ACC112 (cell line): Measurements from ENCODE around the gene AGMAT.

Source experiments
- H2AFZ ChIP-seq: fragments of 200-600 bp; sonication (generic); one replicate; pipeline ENCODE4 v1.6.0; 2017; ENCODE audit warnings: antibody characterized with exemption, low read length; ENCODE audit not compliant: unreplicated experiment
- H3K27ac ChIP-seq: fragments of 200-600 bp; sonication (generic); 2 replicates; pipeline ENCODE4 v1.5.1; 2014; ENCODE audit warnings: low read depth, mild to moderate bottlenecking, antibody characterized with exemption, low read length, moderate library complexity
- H3K27me3 ChIP-seq: fragments of 200-600 bp; sonication (generic); 2 replicates; pipeline ENCODE4 v1.6.1; 2014; ENCODE audit warnings: mild to moderate bottlenecking, antibody characterized with exemption, low read length, moderate library complexity, mixed read lengths; ENCODE audit not compliant: insufficient read depth
- H3K36me3 ChIP-seq: fragments of 200-600 bp; sonication (generic); 2 replicates; pipeline ENCODE4 v1.6.1; 2016; ENCODE audit warnings: mild to moderate bottlenecking, antibody characterized with exemption, low read length, moderate library complexity, mixed read lengths; ENCODE audit not compliant: insufficient read depth
- H3K4me1 ChIP-seq: fragments of 200-600 bp; sonication (generic); one replicate; pipeline ENCODE4 v1.6.1; 2016; ENCODE audit warnings: low read length, mixed read lengths; ENCODE audit not compliant: insufficient read depth, unreplicated experiment, control insufficient read depth
- H3K4me3 ChIP-seq: fragments of 200-600 bp; sonication (generic); 2 replicates; pipeline ENCODE4 v1.5.1; 2014; ENCODE audit warnings: mild to moderate bottlenecking, low read depth, low read length
- H3K79me2 ChIP-seq: fragments of 200-600 bp; sonication (generic); one replicate; pipeline ENCODE4 v1.6.0; 2016; ENCODE audit warnings: low read length; ENCODE audit not compliant: control insufficient read depth, unreplicated experiment, insufficient read depth

The AGMAT gene

GRCh38 chr1:15557594-15557993 lies 27.3 kb downstream of the AGMAT start:
- no peak overlapping the region for H3K27ac ChIP-seq
- H3K4me3 ChIP-seq = no peak overlapping the region
- peaks cover 13% of the 10 kb centered on the region; the same call in 1 of the 2 replicates for H3K36me3 ChIP-seq

GRCh38 chr1:15557008-15557407 lies 27.8 kb downstream of the AGMAT start:
- Histone ChIP-seq H3K4me1 (no peaks in the 10 kb centered on the region), H3K36me3 (peaks cover 11% of the 10 kb centered on the region; the same call in 1 of the 2 replicates), H2AFZ (no peak overlapping the region), H3K27ac (no peak overlapping the region), H3K27me3 (no peaks in the 10 kb centered on the region), H3K4me3 (no peak overlapping the region), H3K79me2 (no peaks in the 10 kb centered on the region)

More at GRCh38 chr1:15557594-15557993, 27.3 kb downstream of the AGMAT start:
- Histone ChIP-seq H2AFZ (no peak overlapping the region), H3K27me3 (no peaks in the 10 kb centered on the region), H3K79me2 (no peaks in the 10 kb centered on the region), H3K4me1 (no peaks in the 10 kb centered on the region)

- peaks cover 16% of the 10 kb centered on the region for H3K36me3 ChIP-seq
- H3K27me3 ChIP-seq = no peaks in the 10 kb centered on the region
- H3K79me2 ChIP-seq = no peaks in the 10 kb centered on the region
- no peaks in the 10 kb centered on the region for H3K4me1 ChIP-seq
- H3K4me3 ChIP-seq = no peak overlapping the region
- H2AFZ ChIP-seq = no peak overlapping the region
- no peak overlapping the region for H3K27ac ChIP-seq
These were observed 34.3 kb downstream of the AGMAT start for GRCh38 chr1:15550573-15550972.

- H3K36me3 ChIP-seq = peaks cover 16% of the 10 kb centered on the region
- H3K27me3 ChIP-seq = no peaks in the 10 kb centered on the region
- no peak overlapping the region for H3K4me3 ChIP-seq
- peaks cover 14% of the 10 kb centered on the region for H3K4me1 ChIP-seq
- H3K27ac ChIP-seq = no peak overlapping the region
- no peaks in the 10 kb centered on the region for H3K79me2 ChIP-seq
- no peak overlapping the region for H2AFZ ChIP-seq
These were observed 38.2 kb downstream of the AGMAT start for GRCh38 chr1:15546641-15547040.

DNA sequence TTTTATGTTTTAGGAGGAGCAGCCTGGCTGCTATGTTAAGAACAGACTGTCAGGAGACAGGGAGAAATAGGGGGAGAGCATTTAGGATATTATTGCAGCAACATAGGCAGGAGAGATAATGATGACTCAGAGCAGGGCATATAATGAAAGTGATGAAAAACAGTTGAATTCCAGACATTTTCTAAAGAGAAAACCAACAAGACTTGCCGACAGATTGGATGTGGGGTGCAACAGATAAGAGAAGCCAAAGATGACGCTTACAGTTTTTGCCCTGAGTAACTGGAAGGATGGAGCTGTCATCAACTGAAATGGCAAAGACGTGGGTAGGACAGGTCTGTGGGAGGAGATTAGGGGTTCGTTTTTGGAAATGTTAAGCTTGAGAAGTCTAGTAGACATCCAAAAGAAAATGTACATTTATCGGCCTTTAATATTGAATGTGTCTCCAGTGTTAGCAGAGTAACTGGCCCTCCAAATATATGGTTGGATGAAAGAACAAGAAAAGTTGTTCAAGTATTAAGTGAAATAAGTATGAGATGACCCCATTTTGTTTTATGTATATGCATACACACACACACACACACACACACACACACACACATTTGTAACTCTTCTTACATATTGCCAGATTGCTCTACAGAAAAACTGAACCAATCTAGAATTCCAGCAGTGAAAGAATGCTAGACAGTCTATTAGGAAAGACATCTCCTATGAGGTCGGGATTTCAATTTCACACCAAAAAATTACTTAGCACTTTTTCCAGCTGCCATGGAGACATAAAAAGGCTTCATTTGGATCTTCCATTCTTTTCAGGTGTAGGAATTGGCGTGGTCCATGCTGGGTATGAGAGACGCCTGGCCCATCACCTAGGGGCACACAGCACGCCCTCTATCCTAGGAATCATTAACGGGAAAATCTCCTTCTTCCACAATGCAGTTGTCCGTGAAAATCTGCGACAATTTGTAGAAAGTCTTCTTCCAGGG lies 41.0 kb downstream of the AGMAT start:
- peaks cover 14% of the 10 kb centered on the region for H3K4me1 ChIP-seq
- H3K27me3 ChIP-seq = no peaks in the 10 kb centered on the region
- peak overlapping the region; percentile 30 for H2AFZ ChIP-seq
- H3K4me3 ChIP-seq = 0 out of 2 replicates have a peak overlapping the region, but pooled peaks have one; percentile 20
- no peaks in the 10 kb centered on the region for H3K79me2 ChIP-seq
- peak overlapping the region; percentile 51 for H3K27ac ChIP-seq
- peaks cover 12% of the 10 kb centered on the region for H3K36me3 ChIP-seq

- H3K36me3 ChIP-seq = peaks cover 12% of the 10 kb centered on the region
- no peak overlapping the region for H3K4me3 ChIP-seq
- no peaks in the 10 kb centered on the region for H3K79me2 ChIP-seq
- peaks cover 14% of the 10 kb centered on the region for H3K4me1 ChIP-seq
- H3K27me3 ChIP-seq = no peaks in the 10 kb centered on the region
- H3K27ac ChIP-seq = peak overlapping the region; percentile 51
- no peak overlapping the region for H2AFZ ChIP-seq
These were observed 41.6 kb downstream of the AGMAT start for GRCh38 chr1:15543251-15543588.

- Histone ChIP-seq H3K79me2 (no peaks in the 10 kb centered on the region), H3K4me1 (peaks cover 14% of the 10 kb centered on the region), H3K4me3 (no peak overlapping the region), H3K27ac (peak overlapping the region; percentile 51; the same call in 1 of the 2 replicates), H3K27me3 (no peaks in the 10 kb centered on the region), H3K36me3 (peaks cover 8% of the 10 kb centered on the region), H2AFZ (no peak overlapping the region)
These were observed 42.2 kb downstream of the AGMAT start for GRCh38 chr1:15542388-15543250.

GRCh38 chr1:15541231-15541792 lies 43.5 kb downstream of the AGMAT start:
- H3K27ac ChIP-seq = no peak overlapping the region
- peaks cover 6% of the 10 kb centered on the region for H3K36me3 ChIP-seq
- H3K79me2 ChIP-seq = no peaks in the 10 kb centered on the region
- peaks cover 14% of the 10 kb centered on the region for H3K4me1 ChIP-seq
- H3K4me3 ChIP-seq = no peak overlapping the region
- no peaks in the 10 kb centered on the region for H3K27me3 ChIP-seq
- H2AFZ ChIP-seq = no peak overlapping the region

- Histone ChIP-seq H3K4me3 (no peak overlapping the region), H3K79me2 (no peaks in the 10 kb centered on the region), H3K36me3 (peaks cover 8% of the 10 kb centered on the region), H2AFZ (no peak overlapping the region), H3K4me1 (peaks cover 14% of the 10 kb centered on the region), H3K27ac (no peak overlapping the region), H3K27me3 (no peaks in the 10 kb centered on the region)
These were observed 44.7 kb downstream of the AGMAT start for GRCh38 chr1:15540186-15540585.

DNA sequence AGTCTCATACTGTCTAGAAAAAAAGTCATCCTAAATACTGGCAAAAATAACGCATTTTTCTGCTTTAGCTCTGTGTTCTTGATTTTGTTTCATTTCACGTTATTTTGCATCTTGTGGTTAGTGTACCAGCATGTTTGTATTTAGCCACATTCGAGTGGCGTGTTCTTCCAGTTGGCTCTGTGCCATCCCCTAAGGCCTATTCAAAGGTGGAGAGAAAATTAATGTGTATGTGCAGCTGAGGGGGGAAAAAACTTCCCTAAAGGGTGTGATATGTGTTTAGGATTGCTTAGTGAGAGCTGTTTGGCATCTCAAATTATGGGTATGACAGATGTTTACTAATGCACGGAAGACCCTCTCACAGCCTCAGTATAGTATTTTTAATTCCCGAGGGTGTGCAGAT lies 46.1 kb downstream of the AGMAT start:
- Histone ChIP-seq H3K27ac (no peak overlapping the region), H3K4me1 (peaks cover 10% of the 10 kb centered on the region), H3K36me3 (peaks cover 14% of the 10 kb centered on the region), H3K4me3 (no peak overlapping the region), H2AFZ (no peak overlapping the region), H3K79me2 (no peaks in the 10 kb centered on the region), H3K27me3 (no peaks in the 10 kb centered on the region)
